Muscle of leg (tissue), 11 donors: ENCODE results near the gene C19orf85. TPM values are rescaled to one million over a fixed set of nuclear protein-coding genes. Genes with fewer than 3 reads are reported as not detected.

ENCODE experiments used
- DNase-seq: peaks from one replicate; pipeline ENCODE4 v3.0.0; 2013
- H3K27ac ChIP-seq: one replicate; pipeline ENCODE4 v1.5.1; 2013; ENCODE audit warnings: mild to moderate bottlenecking, low read length, control low read depth
- H3K27me3 ChIP-seq: one replicate; pipeline ENCODE4 v1.6.1; 2013; ENCODE audit warnings: low read length; ENCODE audit not compliant: control insufficient read depth, insufficient read depth
- H3K36me3 ChIP-seq: one replicate; pipeline ENCODE4 v1.6.1; 2013; ENCODE audit warnings: low read length; ENCODE audit not compliant: control insufficient read depth, insufficient read depth
- H3K4me1 ChIP-seq: one replicate; pipeline ENCODE4 v1.6.1; 2013; ENCODE audit warnings: low read length; ENCODE audit not compliant: control insufficient read depth, insufficient read depth
- H3K4me3 ChIP-seq: one replicate; pipeline ENCODE4 v1.5.1; 2013; ENCODE audit warnings: low read length, control low read depth
- H3K9me3 ChIP-seq: replicated peaks from 2 replicates; pipeline ENCODE4 v1.6.1; 2013; ENCODE audit warnings: low read depth, low read length; ENCODE audit not compliant: control insufficient read depth
- WGBS: methylation state at CpG from one replicate; pipeline ENCODE4 v1.1.5; 2013; ENCODE audit warnings: missing lambda C conversion rate; ENCODE audit not compliant: insufficient coverage; 5-methylcytosine and 5-hydroxymethylcytosine counted together
- polyA plus RNA-seq, 8 donors: library from polyadenylated mRNA; unstranded; fragments of 120-200 nt; gene quantifications; one replicate each; pipeline versions ENCODE4 v1.2.1 to v1.2.3, GENCODE V29; 2013; ENCODE audit warnings: inconsistent platforms in 1 of 8, low replicate concordance in 1 of 8; ENCODE audit not compliant: insufficient read length in 8 of 8, insufficient read depth in 1 of 8
- total RNA-seq: library from RNA; stranded (reverse); fragments of 120-200 nt; gene quantifications from one replicate; pipeline ENCODE4 v1.2.4, GENCODE V29; 2013

C19orf85 gene
- total and polyA plus RNA-seq, 9 donors = not detected

GRCh38 chr19:55447421-55448174 lies 17.0 kb downstream of the C19orf85 start:
- H3K9me3 ChIP-seq = no peaks in the 10 kb centered on the region
- 30% methylated on average over 13 of the region's 16 CpGs for WGBS
- no peak for DNase-seq

GRCh38 chr19:55446060-55446459 lies 18.5 kb downstream of the C19orf85 start:
- Histone ChIP-seq H3K27me3 (peaks cover 85% of the 10 kb centered on the region), H3K9me3 (no peaks in the 10 kb centered on the region), H3K36me3 (no peaks in the 10 kb centered on the region), H3K4me3 (no peak overlapping the region), H3K27ac (no peak overlapping the region), H3K4me1 (no peaks in the 10 kb centered on the region)
- no peak for DNase-seq
- 81% methylated on average over 3 of the region's 8 CpGs for WGBS

More at GRCh38 chr19:55447421-55448174, 17.0 kb downstream of the C19orf85 start:
- Histone ChIP-seq H3K27ac (no peak overlapping the region), H3K27me3 (peaks cover 87% of the 10 kb centered on the region), H3K36me3 (no peaks in the 10 kb centered on the region), H3K4me3 (no peak overlapping the region), H3K4me1 (peaks cover 12% of the 10 kb centered on the region)

GRCh38 chr19:55444646-55445045 lies 19.9 kb downstream of the C19orf85 start:
- Histone ChIP-seq H3K4me3 (no peak overlapping the region), H3K4me1 (peaks cover 8% of the 10 kb centered on the region), H3K27me3 (peaks cover 86% of the 10 kb centered on the region), H3K36me3 (no peaks in the 10 kb centered on the region), H3K27ac (no peak overlapping the region), H3K9me3 (no peaks in the 10 kb centered on the region)
- no peak for DNase-seq
- WGBS = 47% methylated on average over 10 of the region's 11 CpGs

GRCh38 chr19:55443824-55444480 lies 20.6 kb downstream of the C19orf85 start:
- 49% methylated on average over 6 of the region's 18 CpGs for WGBS
- DNase-seq = no peak
- H3K4me3 ChIP-seq = no peak overlapping the region
- no peak overlapping the region for H3K27ac ChIP-seq
- H3K36me3 ChIP-seq = no peaks in the 10 kb centered on the region
- H3K27me3 ChIP-seq = peaks cover 86% of the 10 kb centered on the region
- no peaks in the 10 kb centered on the region for H3K9me3 ChIP-seq
- H3K4me1 ChIP-seq = peaks cover 8% of the 10 kb centered on the region

GRCh38 chr19:55443045-55443823 lies 21.3 kb downstream of the C19orf85 start, which contains the start of gene SHISA7:
Gene SHISA7 (minus strand): TSS chr19:55443300. CDS start chr19:55442863, 437 bp downstream.
- H3K27ac ChIP-seq = no peak within 1 kb of the TSS
- H3K9me3 ChIP-seq = no peaks in the 10 kb centered on the region
- 2% methylated on average over 40 of the region's 43 CpGs for WGBS
- peaks cover 8% of the 10 kb centered on the region for H3K4me1 ChIP-seq
- H3K27me3 ChIP-seq = peaks cover 91% of the 10 kb centered on the region
- H3K4me3 ChIP-seq = no peak within 1 kb of the TSS
- no peaks in the 10 kb centered on the region for H3K36me3 ChIP-seq
- no peak for DNase-seq

GRCh38 chr19:55442372-55442961 lies 22.1 kb downstream of the C19orf85 start:
- Histone ChIP-seq H3K27me3 (peaks cover 88% of the 10 kb centered on the region), H3K4me3 (no peak overlapping the region), H3K9me3 (no peaks in the 10 kb centered on the region), H3K4me1 (peaks cover 10% of the 10 kb centered on the region), H3K36me3 (no peaks in the 10 kb centered on the region), H3K27ac (no peak overlapping the region)
- under 1% methylated on average over 65 of the region's 72 CpGs for WGBS
- DNase-seq = no peak

- Histone ChIP-seq H3K9me3 (no peaks in the 10 kb centered on the region), H3K4me3 (no peak overlapping the region), H3K27me3 (peaks cover 84% of the 10 kb centered on the region), H3K27ac (no peak overlapping the region), H3K4me1 (peaks cover 11% of the 10 kb centered on the region), H3K36me3 (no peaks in the 10 kb centered on the region)
- no peak for DNase-seq
- 2% methylated on average over 25 of the region's 39 CpGs for WGBS
Observed at GRCh38 chr19:55441692-55442321, 22.7 kb downstream of the C19orf85 start.

- no peak overlapping the region for H3K4me3 ChIP-seq
- WGBS = 2% methylated on average over 21 of the region's 21 CpGs
- H3K36me3 ChIP-seq = no peaks in the 10 kb centered on the region
Observed at GRCh38 chr19:55441319-55441691, 23.2 kb downstream of the C19orf85 start.

GRCh38 chr19:55440411-55441105 lies 24.0 kb downstream of the C19orf85 start:
- no peaks in the 10 kb centered on the region for H3K36me3 ChIP-seq
- no peak overlapping the region for H3K4me3 ChIP-seq
- H3K27me3 ChIP-seq = peaks cover 75% of the 10 kb centered on the region
- DNase-seq = no peak
- H3K9me3 ChIP-seq = no peaks in the 10 kb centered on the region
- 5% methylated on average over 32 of the region's 39 CpGs for WGBS
- no peak overlapping the region for H3K27ac ChIP-seq
- H3K4me1 ChIP-seq = peaks cover 11% of the 10 kb centered on the region

More at GRCh38 chr19:55441319-55441691, 23.2 kb downstream of the C19orf85 start:
- DNase-seq = no peak
- Histone ChIP-seq H3K9me3 (no peaks in the 10 kb centered on the region), H3K4me1 (peaks cover 11% of the 10 kb centered on the region), H3K27ac (no peak overlapping the region), H3K27me3 (peaks cover 79% of the 10 kb centered on the region)
